Spleen (tissue), 7 donors: ENCODE results near the gene NEK10.

Experiments
- CTCF ChIP-seq, 11 experiments: fragments of 200-600 bp in 7 of 11; fragments of 450-650 bp in 4 of 11; sonication (generic) in 4 of 11; IDR thresholded peaks in 8 of 11; conservative IDR thresholded peaks in 3 of 11; 1 replicate in 7 of 11; 2 replicates in 4 of 11; pipeline versions ENCODE4 v1.4.0 to v1.8.0; 2016 to 2021; ENCODE audit warnings: antibody characterized with exemption in 11 of 11, inconsistent platforms in 4 of 11, mild to moderate bottlenecking in 1 of 11
- POLR2A ChIP-seq, 3 donors: fragments of 450-650 bp; IDR thresholded peaks; one replicate each; pipeline ENCODE4 v1.5.1; 2017; ENCODE audit warnings: antibody characterized with exemption in 3 of 3, mild to moderate bottlenecking in 1 of 3
- POLR2AphosphoS5 ChIP-seq, 3 donors: sonication (generic); formaldehyde crosslinking; IDR thresholded peaks; one replicate each; pipeline ENCODE4 v1.5.1; 2017; ENCODE audit warnings: antibody characterized with exemption in 3 of 3
- donor health status: DM: no; HTN: no; CAD: no; lungs with moderate emphysema.
- donor health status: DM: no; HTN: no; CAD: no.
- donor health status: DM: no; HTN: no; CAD: no.

- TF ChIP-seq CTCF (IDR thresholded peaks at IDR 0.05 in 8 of 11, conservative IDR thresholded peaks at IDR 0.05 in 3 of 11) (no peak), POLR2A (IDR thresholded peaks at IDR 0.05) (no peak), POLR2AphosphoS5 (IDR thresholded peaks at IDR 0.05) (no peak)
Observed at GRCh38 chr3:27110020-27110419, 259.2 kb downstream of the NEK10 start.
